ENCODE measurements around the gene DPF1.

Gene DPF1

GRCh38 chr19:38202504-38202903 is 21.5 kb downstream of the DPF1 start:
- DNase-seq: no peak
- no peak overlapping the region for H3K27ac ChIP-seq

DNA sequence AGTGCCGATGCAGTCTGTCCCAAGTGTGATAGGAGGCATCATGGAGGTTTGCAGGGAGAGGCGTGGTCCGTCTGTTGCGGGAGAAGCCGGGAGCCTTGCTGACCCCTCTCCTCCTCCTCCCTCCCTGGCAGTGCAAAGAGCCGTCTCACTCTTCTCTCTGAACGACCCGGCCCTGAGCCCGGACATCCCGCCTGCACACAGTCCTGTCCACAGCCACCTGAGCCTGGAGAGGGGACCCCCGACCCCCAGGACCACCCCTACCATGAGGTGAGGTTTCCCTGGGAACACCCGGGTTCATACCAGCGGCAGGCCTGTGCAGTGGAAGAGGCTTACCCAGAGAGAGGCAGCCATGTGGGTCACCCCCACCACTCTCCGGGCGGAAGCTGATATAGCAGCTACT is 22.3 kb downstream of the DPF1 start:
- H3K4me1 ChIP-seq: no peaks in the 10 kb centered on the region
- peaks cover 0 to 4% of the 10 kb centered on the region in 2 donors for H3K27me3 ChIP-seq
- peaks cover 18 to 90% (median 65%) of the 10 kb centered on the region in 3 donors for H3K36me3 ChIP-seq
- no peak for DNase-seq
- H3K27ac ChIP-seq: no peak overlapping the region
- intact Hi-C loops (cut with DNase I; ENCODE audit: low total_unique reads): no loop called here
- H3K4me3 ChIP-seq: no peak overlapping the region
- H3K9me3 ChIP-seq: no peaks in the 10 kb centered on the region
- no peak for TF ChIP-seq CTCF (IDR thresholded peaks at IDR 0.05)

More at GRCh38 chr19:38202504-38202903, 21.5 kb downstream of the DPF1 start:
- TF ChIP-seq CTCF (IDR thresholded peaks at IDR 0.05): no peak
- Histone ChIP-seq H3K27me3 (peaks cover 0 to 8% of the 10 kb centered on the region in 2 donors), H3K4me1 (no peaks in the 10 kb centered on the region), H3K9me3 (no peaks in the 10 kb centered on the region), H3K36me3 (peaks cover 18 to 90% (median 68%) of the 10 kb centered on the region in 3 donors), H3K4me3 (no peak overlapping the region)
- intact Hi-C loops (cut with DNase I; ENCODE audit: low total_unique reads): no loop called here

DNA sequence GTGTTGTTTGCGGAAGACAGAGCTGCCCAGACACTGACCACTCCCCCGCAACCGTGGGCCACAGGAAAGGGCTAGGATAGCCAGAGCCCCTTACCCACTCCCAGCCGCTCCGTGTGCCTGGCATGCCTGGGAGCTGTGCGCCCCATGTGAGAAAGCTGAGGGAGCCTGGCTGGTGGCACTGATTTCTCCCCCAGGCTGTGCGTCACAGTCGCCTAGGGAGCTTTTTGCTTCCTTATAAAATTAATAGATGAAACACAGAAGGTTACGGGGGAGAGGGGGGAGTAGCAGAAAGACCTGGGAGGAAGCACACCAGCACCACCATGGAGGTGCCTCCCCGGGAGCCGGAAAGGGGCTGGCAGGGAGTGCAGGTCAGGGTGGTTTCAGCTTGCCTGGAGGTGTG is 24.7 kb downstream of the DPF1 start:
- intact Hi-C loops (cut with DNase I; ENCODE audit: low total_unique reads): no loop called here
- H3K4me3 ChIP-seq: no peak overlapping the region
- no peak for TF ChIP-seq CTCF (IDR thresholded peaks at IDR 0.05)
- no peaks in the 10 kb centered on the region for H3K4me1 ChIP-seq
- DNase-seq: no peak
- no peak overlapping the region for H3K27ac ChIP-seq
- H3K36me3 ChIP-seq: peaks cover 18 to 82% (median 61%) of the 10 kb centered on the region in 3 donors
- no peaks in the 10 kb centered on the region for H3K27me3 ChIP-seq
- H3K9me3 ChIP-seq: no peaks in the 10 kb centered on the region

- no peak overlapping the region for H3K27ac ChIP-seq
- H3K27me3 ChIP-seq: no peaks in the 10 kb centered on the region
- no peaks in the 10 kb centered on the region for H3K4me1 ChIP-seq
- intact Hi-C loops (cut with DNase I; ENCODE audit: low total_unique reads): no loop called here
- H3K9me3 ChIP-seq: no peaks in the 10 kb centered on the region
- TF ChIP-seq CTCF (IDR thresholded peaks at IDR 0.05): no peak
- H3K36me3 ChIP-seq: peaks cover 16 to 82% (median 49%) of the 10 kb centered on the region in 3 donors
- DNase-seq: no peak
- H3K4me3 ChIP-seq: no peak overlapping the region
These were observed 25.9 kb downstream of the DPF1 start for GRCh38 chr19:38197937-38198704.

DNA sequence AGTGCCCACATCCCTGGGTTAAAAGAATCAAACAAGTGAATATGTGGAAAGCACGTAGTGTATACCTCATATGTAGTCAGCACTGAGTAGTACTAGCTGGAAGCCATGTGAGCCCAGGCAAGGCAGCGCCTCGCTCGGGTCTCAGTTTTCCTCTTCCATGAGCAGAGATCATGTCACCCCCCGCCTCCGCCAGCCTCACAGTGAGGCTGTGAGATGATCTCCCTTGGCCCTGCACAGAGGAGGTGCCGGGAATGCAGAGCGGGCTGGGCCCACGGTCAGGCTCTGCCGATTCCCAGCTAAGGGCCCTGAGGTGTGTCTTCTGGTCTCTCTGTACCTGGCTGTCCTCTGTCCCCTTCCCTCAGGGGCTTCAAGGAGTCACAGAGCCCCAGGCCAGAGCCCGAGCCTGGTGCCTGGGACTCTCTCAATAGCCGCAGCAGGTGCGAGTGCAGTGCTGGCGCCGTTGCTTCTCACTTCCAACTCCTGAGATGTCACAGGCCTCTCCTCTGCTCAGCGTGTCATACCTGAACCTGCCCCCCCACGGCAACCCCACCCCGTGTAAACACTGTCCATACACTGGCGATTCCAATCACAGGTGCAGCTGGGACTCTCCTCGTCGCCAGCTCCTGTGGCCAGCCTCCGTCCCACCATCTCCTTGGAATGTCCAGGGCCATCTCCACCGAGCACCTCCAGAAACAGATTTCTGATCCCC is 26.9 kb downstream of the DPF1 start:
- H3K4me3 ChIP-seq: no peak overlapping the region
- H3K27ac ChIP-seq: no peak overlapping the region
- no peaks in the 10 kb centered on the region for H3K9me3 ChIP-seq
- TF ChIP-seq CTCF (IDR thresholded peaks at IDR 0.05): no peak
- H3K36me3 ChIP-seq: peaks cover 13 to 80% (median 45%) of the 10 kb centered on the region in 3 donors
- H3K4me1 ChIP-seq: no peaks in the 10 kb centered on the region
- H3K27me3 ChIP-seq: no peaks in the 10 kb centered on the region
- no peak for DNase-seq
- intact Hi-C loops (cut with DNase I; ENCODE audit: low total_unique reads): no loop called here
